Measurements from ENCODE around the gene MESP1.

MESP1 gene

DNA sequence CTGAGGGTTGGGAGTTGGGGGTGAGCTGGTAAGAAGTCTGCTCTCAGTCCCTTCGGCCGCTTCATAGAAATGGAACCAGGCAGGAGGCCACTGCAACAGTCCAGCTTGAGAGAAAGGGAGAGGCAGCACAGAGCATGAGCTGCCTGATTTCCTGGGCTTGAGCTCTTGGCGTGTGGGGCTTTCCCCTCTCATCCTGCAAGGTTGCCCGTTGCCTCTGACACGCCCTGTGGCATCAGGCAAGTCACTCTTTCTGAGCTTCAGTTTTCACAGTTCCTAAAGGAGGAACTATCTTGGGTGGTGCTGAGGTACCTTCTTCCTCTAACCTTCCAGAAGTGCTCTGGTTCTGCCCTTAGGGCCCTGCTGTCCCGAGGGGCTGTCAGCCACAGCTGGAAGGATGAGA lies 30.0 kb upstream of the MESP1 start:
- no peak for DNase-seq (ENCODE audit: low read depth, low spot score)

DNA sequence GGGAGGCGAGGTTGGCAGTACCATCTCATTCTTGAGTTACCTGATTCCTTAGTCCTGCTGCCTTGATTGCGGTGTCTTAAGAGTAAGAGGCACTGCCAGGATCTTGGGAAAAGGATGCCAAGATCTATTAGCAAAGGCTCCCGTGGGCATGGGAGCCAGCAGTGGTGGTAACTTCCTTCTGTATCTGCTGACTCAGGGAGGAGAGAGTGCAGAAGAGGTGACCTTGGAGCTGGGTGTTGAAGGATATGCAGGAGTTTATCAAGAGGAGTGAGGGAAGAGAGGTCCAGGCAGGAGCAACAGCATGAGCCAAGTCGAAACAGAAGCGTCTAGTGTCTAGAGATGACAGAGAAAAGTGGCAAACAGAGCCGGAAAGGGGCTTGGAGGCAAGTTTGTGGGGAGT lies 29.6 kb upstream of the MESP1 start:
- no peak for DNase-seq (ENCODE audit: low read depth, low spot score)

DNA sequence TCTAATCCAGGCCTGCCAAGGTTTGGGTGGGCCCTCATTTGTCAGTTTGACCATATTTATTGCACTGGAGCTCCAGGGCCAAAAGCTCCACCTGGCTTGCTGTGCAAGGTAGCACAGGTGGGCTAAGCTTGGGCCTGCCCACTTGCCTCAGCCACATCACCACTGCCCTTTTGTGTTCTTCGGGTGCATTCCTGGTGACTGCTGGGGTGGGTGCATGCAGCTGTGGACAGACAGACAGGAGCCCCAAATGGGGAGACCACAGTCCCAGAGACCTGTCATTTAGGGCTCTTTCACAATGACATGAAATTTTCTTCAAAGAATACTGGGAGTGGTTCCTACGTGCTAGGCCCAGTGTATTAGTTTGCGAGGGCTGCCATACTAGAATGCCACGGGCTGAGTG lies 27.8 kb upstream of the MESP1 start:
- DNase-seq (ENCODE audit: low read depth, low spot score) = no peak

GRCh38 chr15:89777782-89778380 lies 26.8 kb upstream of the MESP1 start:
- DNase-seq (ENCODE audit: low read depth, low spot score) = no peak

DNA sequence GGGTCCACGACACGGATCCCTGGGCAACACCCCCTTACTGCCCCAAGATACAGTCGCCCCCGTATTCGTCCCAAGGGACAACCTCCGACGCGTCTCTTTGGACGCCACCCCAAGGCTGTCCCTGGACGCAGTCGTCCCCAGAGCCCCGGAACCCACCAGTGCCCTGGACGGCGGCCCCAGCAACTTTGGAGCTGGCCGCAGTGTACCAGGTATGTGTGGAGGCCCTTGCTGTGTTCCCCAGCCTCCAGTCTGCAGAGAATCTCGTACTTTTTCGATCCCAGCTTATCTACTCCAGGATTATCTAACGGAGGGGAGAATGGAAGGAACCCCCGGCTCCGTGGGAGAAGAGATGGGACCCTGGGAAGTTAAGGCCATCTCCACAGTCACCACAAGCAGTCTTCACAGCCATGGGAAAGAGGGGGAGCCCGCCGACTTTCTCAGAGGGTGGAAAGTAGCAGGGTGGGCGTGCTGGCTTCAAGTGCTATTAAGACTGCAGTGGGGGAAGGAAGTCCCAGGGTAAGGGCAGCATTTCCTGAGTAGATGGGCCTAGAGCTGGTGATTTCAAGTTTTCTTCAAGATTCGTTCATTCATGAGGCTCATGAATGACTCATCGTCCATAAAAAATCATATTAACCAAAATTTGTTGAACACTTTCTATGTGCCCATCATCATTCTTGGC lies 26.2 kb upstream of the MESP1 start:
- DNase-seq (ENCODE audit: low read depth, low spot score) = no peak

DNA sequence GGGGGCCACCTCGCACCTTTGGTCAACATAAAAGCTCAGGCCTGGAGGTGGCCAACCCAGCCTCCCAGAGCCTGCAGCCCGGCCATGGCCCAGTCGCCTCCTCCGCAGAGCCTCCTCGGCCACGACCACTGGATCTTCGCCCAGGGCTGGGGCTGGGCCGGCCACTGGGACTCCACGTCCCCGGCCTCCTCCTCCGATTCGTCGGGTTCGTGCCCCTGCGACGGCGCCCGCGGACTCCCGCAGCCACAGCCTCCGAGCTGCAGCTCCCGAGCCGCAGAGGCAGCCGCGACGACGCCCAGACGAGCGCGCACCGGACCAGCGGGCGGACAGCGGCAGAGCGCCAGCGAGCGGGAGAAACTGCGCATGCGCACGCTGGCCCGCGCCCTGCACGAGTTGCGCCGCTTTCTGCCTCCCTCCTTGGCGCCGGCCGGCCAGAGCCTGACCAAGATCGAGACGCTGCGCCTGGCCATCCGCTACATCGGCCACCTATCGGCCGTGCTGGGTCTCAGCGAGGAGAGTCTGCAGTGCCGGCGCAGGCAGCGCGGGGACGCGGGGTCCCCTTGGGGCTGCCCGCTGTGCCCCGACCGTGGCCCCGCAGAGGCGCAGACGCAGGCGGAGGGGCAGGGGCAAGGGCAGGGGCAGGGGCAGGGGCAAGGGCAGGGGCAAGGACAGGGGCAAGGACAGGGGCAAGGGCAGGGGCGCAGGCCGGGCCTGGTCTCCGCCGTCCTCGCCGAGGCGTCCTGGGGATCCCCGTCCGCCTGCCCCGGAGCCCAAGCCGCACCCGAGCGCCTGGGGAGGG lies 25.4 kb upstream of the MESP1 start, which contains the start of gene MESP2:
Gene MESP2, plus strand, starts transcription at position 59 of the 799 bp plus-strand sequence. Its CDS starts 26 bp downstream, at position 85.
- DNase-seq (ENCODE audit: low read depth, low spot score) = no peak

DNA sequence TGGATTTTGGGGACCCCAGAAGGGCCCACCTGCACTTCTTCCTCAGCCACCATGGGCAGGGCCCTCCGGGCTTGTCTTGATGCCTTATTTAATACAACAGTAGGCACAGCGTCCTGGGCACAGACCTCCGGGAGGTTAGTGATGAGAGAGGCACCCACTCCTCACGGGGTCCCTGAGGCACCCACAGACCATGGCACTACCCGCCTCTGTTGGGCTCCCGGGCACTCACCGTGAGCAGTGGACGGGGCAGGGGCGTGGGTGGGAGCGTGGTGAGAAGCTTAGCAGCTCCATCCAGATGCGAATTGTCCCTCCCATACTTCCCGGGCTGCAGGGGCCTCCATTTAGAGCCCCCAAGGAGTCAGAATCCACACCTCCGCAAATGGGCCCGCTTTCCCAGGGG lies 24.8 kb upstream of the MESP1 start:
- no peak for DNase-seq (ENCODE audit: low read depth, low spot score)

DNA sequence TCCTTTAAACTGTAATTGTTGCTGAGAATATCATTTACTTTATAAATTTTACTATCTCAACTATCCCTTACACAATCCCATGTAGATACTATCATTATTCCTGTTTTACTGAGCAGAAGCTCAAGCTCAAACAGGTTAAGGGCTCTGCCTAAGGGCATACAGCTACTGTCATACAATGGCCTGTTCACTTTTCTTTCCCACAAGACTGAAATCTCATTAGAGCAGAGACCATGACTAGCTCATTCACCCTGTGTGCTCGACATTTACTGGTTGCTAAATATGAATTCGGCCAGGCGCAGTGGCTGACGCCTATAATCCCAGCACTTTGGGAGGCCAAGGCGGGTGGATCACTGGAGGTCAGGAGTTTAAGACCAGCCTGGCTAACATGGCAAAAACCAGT lies 23.4 kb upstream of the MESP1 start:
- DNase-seq (ENCODE audit: low read depth, low spot score) = no peak

- no peak for DNase-seq (ENCODE audit: low read depth, low spot score)
Observed at GRCh38 chr15:89772932-89773583, 22.0 kb upstream of the MESP1 start.

- DNase-seq (ENCODE audit: low read depth, low spot score) = no peak
Observed at GRCh38 chr15:89770041-89770440, 19.0 kb upstream of the MESP1 start.

- no peak for DNase-seq (ENCODE audit: low read depth, low spot score)
Observed at GRCh38 chr15:89769366-89769765, 18.3 kb upstream of the MESP1 start.

DNA sequence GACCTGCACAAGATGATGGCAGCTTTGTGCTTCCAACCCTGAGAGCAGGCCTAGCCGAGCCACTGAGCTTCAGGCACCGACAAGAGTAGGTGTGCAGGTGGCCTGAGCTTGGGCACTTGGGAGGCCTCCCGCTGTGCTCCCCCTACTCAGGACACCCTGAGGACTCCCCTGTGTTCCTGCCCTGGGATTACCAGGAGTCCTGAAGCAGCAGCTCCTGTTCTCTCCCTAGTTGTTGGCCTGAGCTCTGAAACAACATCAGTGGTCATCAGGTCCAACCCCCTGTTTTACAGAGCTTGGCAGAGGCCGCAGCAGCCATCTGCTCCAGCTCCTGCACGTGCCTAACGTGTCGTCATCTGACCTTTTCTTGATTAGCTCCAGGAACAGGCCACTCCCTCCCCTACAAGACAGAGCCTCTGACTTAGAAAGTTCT lies 17.0 kb upstream of the MESP1 start:
- DNase-seq (ENCODE audit: low read depth, low spot score) = no peak

GRCh38 chr15:89767411-89767915 lies 16.4 kb upstream of the MESP1 start:
- no peak for DNase-seq (ENCODE audit: low read depth, low spot score)

GRCh38 chr15:89766357-89767311 lies 15.6 kb upstream of the MESP1 start:
- DNase-seq (ENCODE audit: low read depth, low spot score) = no peak

- DNase-seq (ENCODE audit: low read depth, low spot score) = no peak
Observed at GRCh38 chr15:89765694-89766093, 14.6 kb upstream of the MESP1 start.

DNA sequence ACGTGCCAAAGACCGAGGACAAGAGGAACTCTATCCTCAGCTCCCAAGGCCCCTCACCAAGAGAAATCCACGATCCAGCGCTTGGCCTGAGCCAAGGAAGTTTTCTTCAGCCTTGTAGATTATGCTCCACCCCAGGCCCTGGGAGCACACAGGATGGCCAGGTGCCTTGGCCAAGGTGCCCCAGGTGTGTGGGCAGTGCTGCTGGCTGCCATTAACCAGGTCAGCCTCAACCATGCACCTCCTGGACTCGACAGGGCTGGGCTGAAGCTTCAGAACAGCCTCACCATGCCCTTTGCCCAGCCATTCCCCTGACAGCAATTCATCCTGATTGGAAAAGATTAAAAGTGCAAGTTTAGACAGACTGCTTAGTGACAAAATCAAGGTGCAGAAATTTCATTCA lies 10.9 kb upstream of the MESP1 start:
- DNase-seq (ENCODE audit: low read depth, low spot score) = no peak

- no peak for DNase-seq (ENCODE audit: low read depth, low spot score)
Observed at GRCh38 chr15:89761009-89761831, 10.2 kb upstream of the MESP1 start.

DNA sequence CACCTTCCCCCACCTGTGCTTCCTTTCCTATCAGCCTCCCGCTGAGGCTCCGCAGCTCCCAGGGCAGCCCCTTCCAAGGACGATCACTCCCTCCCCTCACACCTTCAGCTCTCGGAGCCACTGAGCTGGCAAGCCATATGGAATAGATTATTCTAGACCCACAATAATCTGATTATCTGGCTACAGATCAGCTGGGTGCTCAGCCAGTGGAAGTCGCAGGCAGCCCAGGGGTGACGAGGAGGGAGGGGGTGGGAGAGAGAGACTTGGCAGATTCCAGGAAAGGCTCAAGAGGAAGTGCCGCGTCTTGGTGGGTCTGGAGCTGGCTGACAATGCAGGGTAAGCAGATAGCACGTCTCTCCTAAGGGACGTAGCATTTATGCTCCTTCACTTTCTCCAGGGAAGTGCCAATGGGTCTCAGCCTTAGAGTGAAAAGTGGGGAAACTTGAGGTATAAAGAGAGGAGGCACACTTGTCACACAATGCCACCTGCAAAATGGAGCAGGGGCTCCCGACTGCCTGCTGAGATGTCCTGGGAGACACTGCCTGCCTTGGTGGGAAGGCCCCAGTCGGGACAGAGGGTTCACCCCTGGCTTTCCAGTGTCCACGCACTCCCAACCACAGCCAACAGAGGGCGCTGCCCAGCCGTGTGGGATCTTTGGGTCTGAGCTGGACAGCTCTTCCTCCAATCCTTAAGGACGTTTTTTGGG lies 9.4 kb upstream of the MESP1 start:
- DNase-seq (ENCODE audit: low read depth, low spot score) = no peak

GRCh38 chr15:89759835-89760234 lies 8.8 kb upstream of the MESP1 start:
- DNase-seq (ENCODE audit: low read depth, low spot score) = no peak

All from brain pericyte (primary cell).